Endometrium (tissue), 2 donors: ENCODE results near the gene ZNF22.

Experiments
- FAIRE-seq: peaks from 2 replicates; lab custom pipeline; 2012; peaks lifted over from hg19 to GRCh38; lab: Jason Lieb, UNC
- donor health status: control.
- donor health status: control.

The ZNF22 gene

DNA sequence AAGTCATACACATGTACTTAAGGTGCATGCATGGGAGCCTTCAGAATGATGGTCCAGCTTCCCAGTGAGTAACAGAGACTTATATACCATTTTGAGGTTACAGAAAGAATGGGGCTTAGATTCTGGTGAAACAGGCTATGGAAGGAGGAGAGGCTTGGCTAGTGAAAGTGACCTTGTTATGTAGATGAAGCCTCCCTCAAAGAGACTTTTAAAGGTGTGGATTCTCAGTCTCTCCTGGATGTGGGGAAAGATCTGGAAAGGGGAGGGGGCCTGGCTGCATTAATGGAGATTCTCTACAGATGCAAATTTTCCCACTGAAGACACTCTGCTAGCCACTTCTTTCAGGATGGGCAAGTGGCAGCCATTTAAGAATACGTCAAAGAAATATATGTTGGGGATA is 35.6 kb upstream of the ZNF22 start:
- no peak for FAIRE-seq

DNA sequence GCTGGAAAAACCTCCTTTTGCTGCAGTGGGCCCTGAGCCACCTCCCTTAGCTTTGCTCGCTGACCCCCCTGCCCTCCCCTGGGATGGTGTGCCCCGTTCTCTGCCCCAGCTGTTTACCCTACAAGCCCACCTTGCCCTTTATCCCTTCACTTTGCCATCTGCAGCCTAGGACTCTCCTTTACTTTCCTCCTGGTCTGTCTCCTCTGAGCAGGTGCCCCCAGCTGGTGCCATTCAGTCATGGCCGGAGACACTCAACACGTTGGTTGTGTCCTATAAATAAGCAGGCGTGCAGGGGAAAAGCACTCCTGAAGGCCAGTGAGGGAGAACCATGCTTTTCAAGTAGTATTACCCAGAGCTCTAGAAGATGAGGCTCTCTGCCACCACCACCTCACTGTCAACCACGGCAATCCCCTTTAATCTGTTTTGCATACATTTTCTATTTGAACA is 35.0 kb upstream of the ZNF22 start:
- FAIRE-seq: no peak

DNA sequence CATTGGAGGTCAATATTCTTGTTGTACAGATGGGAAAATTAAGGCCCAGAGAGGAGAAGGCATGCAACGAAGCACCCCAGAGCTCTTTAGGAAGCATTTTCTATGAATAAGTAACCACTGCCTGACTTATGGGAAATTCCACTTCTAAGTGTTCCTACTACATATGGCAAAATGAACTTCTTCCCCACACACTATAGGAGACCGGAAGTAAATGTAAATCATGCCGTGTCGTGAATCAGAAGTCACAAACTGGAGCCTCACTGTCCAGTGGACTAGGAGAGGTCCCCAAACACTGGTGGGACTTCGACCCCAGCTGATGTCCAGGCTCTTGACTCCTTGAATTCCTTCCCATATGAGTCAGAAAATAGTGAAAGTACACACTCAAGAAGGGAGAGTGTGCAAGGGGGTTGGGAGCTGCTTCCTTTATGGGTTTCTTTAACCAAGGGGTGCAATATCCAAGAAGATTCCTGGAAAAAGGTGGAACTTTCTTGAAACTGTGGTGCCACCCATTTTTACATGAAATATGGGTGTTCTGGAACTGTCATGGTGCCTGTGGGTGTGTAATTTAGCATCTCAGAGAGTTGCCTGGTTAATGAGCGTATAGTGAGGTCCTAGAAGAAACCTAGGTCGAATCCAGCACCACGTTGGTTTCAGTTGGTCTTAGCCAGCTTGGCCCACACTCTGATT is 34.5 kb upstream of the ZNF22 start:
- no peak for FAIRE-seq

DNA sequence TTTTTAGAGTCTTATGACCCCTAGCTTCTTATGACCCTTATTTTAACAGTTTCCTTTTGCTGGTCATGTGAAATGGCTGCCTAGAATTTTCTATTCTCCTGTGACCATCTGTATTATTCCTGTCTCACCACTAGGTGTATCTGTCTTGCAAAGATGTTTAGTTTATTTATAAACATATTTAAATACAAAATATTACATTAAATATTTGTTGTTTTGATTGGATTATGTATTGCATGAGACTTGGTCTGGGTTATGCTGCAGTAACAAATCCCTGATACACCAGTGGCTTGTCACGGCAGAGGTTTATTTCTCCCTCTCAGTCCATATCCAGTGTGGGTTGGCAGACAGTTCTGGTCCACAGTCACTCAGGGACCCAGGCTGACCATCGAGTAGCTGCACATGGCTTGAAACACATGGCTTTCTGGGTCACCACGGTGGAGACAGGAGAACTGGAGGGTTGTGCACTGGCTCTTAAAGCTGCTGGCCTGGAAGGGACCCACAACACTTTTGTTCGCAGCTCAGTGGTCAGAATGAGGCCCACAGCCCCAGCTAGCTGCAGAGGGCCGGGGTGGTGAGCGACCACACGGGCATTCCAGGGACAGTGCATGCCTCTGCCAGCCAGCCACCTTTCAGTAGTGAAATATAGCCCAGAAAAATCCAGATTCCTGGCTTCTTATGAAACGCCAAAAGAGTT is 33.8 kb upstream of the ZNF22 start:
- no peak for FAIRE-seq

DNA sequence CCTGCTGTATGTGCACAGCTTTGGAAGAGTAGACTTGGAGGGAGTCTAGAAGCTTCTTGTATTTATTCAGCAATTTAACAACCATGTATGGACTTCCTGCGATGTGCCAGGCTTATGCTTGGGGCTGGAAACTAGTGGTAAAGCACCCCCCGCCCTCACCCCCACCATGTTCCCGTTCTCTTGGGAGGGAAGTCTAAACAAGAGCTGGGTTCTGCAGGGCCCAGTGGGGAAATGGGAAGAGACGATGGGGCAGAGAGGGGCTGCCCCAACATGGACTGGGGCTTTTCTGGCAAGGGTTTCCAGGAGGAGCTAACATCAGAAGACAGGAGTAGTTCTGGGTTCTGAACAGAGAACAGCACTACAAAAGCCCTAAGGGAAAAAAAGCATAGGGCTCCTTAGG is 33.1 kb upstream of the ZNF22 start:
- FAIRE-seq: no peak

DNA sequence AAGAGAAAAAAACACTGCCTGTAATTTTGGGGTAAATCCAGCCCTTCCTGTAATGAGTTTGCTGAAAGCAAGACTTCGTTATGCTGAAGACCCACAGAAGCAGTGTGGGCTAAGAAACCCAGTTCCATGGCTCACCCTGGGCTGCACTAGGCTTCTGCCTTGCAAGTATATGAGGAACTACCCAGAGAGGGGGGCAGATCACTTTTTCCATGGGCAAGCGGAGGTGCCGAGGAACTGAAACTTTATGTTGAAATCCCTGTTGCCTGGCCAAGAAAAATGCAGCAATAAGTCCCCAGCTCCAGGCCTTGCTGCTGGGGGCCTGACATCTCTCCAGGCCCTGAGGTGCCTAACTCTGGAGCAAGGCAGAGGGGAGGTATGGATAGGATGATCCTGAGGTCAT is 32.6 kb upstream of the ZNF22 start:
- FAIRE-seq: no peak

DNA sequence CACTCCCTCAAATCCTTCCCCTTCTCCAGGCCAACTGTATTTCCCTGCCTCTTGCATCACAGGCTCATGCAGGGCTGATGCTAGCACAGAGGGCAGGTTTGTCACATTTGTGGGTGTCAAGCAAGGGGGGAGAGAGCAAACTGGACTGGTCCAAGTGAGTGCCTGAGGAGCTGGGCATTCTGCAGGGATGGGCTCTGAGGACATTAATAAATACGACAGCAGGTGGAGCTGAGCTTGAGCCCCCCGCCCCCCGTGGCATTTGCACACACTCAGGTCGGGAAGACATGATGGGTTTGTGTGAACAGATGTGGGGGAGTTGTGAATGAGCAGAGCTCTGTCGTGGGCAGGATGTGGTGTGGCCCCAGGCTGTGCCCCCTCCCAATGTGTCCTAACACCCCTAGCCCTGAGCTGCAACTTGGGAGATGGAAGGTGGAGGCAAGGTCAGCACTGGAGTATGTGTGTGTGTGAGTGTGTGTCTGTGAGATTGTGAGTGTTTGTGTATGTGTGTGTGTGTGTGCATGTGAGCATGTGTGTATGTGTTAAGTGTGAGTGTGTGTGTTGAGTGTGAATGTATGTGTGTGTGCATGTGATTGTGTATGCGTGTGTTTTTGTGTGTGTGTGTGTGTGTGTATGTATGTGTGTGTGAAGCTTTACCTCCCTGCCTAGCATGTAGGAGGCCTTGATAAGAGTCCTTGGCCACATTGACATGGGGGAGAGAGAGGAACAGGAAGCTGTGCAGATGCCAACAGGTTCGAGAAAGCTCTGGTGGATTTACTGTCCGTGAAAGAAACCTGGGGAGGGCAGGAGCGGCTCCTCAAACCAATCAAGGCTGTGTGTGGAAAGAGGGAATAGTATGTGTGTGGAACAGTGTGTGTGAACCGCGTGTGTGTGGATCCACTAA is 32.0 kb upstream of the ZNF22 start:
- no peak for FAIRE-seq

DNA sequence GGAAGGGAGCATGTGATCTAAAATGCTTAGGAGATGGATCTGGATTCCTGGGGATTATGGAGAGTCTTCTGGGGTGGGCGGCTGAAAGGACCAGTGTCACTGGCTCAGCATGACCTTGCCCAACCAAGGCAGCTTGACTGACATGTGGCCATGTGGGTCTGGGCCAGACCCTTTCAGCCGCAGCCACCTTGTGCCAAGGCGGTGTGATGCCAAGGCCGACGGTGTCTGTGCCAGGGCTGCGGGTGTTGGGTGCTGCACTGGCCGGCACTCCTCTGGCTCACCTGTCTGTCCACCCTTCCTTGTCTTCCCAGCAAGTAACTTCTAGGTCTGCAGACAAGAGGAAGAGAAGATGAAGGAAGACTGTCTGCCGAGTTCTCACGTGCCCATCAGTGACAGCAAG is 30.9 kb upstream of the ZNF22 start:
- FAIRE-seq: no peak

DNA sequence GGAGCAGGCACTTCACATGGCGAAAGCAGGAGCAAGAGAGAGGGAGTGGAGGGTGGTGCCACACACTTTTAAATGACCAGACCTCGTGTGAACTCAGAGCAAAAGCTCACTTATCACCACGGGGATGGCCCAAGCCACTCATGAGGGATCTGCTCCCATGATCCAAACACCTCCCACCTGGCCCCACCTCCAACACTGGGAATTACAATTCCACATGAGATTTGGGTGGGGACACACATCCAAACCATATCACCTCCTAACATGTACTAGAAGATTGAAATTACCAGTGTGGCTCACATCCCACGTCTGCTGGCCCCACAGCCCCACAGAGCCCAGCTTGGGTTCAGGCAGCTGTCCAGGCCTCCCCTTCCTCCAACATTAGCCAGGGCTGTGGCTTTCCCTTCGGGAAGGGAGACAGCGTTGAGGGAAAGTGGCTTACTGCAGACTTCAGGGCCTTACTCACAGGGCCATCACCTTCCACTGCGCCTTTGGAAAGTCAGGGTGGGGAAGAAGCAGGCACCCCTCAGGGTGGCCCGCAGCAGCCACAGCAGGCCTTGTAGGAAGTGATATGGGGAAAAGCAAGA is 29.8 kb upstream of the ZNF22 start:
- FAIRE-seq: no peak

DNA sequence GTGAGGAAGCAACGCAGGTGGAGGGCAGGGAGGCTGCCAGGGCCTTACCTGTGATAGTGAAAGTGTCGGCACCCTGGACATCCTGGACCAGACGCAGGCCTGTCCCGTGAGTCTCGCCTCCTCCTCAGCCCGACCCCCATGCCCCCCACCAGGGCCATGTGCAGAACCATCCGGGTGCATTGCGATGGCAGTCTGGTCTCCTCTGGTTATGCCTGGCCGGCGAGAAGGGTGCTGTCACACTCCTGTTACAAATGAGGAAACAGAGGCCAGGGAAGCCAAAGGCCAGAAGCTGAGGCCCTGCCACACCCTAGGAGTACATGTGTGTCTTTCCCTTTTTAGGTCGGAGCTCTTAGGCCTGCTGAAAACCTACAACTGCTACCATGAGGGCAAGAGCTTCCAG is 29.3 kb upstream of the ZNF22 start:
- no peak for FAIRE-seq

DNA sequence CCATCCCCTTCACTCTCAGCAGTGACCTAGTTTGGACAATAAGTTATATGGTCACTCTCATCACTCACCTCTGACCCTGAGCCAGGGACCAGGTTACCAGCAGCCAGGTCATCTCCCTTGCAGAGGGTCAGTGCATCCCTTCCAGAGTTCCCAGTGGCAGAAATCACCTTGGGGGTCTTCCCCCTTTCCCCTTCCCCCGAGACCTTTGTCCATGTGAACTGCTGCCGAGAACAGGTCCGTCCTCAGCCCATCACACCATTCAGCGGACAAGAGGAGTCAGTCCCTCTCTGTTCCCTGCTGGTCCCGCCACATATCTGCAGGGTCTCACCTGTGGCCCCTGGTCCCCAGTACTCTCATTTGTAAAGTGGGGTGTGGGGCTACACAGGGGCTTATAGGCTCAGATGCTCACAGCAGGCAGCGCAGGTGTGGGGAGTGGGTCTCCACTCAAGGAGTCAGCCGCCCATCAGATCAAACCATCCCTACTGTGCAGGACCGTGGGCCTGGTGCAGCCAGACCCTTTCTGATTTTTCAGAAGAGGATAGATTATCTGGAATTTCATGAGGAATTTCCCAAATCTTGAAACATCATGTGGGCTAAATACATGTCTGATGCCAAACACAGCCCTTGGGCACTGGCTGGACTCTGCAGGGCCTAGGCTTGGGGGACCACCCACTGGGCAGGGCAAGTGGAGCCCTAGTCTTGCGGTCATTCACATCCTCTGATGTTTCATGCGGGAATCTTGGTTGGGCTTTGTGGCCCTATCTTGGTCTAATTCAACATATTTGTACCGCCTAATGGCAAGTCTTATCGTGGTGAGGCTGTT is 28.6 kb upstream of the ZNF22 start:
- FAIRE-seq: no peak

DNA sequence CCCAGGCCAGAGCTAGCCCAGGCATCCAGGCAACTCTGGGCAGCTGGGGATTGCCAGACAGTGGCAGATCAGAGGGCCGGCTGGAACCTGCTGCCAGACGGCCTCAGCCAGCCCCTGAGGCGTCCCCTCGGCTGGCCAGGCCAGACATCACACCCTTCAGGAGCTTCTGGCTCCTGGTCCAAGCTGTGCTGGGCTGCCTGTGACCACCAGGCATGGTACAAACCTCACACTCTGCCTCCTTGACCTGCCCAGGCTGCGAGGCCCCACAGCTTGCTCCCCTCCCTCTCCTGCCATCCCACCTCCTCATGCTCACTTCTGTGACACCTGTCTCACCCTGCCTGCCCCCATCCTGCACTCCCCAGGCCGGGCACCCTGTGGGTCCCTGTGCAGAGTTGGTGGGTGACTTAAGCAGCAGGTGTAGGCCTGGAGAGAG is 27.8 kb upstream of the ZNF22 start:
- no peak for FAIRE-seq

DNA sequence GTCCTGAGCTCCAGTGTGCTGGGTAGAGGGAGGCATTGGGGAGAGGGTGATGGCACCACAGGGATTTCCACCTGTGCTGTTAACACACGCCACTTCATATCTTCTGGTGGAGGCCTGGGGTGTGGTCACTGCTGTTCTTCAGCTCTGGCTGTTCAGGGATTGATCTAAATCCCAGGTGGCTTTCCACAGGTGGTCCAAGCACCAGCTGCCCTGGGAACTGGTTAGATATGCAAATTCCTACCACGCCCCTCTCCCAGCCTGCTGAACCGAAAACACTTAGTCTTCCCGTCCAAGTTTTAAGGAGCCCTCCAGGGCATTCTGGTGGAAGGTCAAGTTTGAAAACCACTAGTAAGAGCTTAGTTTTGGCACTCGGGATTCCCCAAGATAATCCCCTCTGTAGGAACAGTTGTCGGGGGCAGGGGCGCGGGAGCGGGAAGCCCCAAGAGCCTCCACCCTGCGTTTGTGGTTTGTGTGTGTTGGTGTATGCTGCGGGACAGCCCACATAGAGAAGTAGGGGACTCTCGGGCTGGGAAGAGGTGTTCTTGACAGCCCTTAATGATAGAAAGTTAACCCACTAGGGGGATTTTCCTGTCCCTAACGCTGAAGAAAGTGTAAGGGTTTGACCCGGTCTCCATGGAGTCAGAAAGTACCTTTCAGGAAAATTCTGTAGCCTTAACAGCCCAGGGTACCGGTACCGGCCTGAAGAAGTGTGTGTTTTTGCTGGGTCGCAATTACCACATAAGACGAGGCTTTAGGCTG is 27.2 kb upstream of the ZNF22 start:
- FAIRE-seq: no peak

DNA sequence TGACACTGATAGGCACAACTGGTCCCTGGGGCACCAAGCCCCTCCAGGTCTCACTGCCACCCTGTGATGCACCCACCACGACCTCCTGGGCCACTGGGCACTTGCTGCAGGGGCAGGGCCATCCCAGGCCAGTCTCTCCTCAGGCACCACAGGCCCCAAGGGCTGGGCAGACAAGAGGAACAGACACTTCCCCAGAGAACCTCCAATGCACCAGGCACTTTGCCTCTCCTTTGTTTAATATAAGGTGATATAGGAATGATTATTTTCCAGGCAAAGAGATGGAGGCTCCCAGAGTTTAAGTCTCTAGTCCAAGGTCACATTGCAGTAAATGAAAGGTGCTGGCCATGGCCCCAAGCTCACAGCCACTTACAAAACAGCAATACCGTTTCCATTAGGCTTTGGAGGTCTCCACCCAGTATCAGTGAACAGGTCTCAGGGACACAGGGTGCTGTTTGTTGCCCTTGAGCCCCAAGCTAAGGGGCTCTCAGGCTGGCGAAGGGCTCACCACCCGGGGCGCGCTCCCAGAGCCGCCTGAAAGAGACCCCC is 26.6 kb upstream of the ZNF22 start:
- FAIRE-seq: no peak

DNA sequence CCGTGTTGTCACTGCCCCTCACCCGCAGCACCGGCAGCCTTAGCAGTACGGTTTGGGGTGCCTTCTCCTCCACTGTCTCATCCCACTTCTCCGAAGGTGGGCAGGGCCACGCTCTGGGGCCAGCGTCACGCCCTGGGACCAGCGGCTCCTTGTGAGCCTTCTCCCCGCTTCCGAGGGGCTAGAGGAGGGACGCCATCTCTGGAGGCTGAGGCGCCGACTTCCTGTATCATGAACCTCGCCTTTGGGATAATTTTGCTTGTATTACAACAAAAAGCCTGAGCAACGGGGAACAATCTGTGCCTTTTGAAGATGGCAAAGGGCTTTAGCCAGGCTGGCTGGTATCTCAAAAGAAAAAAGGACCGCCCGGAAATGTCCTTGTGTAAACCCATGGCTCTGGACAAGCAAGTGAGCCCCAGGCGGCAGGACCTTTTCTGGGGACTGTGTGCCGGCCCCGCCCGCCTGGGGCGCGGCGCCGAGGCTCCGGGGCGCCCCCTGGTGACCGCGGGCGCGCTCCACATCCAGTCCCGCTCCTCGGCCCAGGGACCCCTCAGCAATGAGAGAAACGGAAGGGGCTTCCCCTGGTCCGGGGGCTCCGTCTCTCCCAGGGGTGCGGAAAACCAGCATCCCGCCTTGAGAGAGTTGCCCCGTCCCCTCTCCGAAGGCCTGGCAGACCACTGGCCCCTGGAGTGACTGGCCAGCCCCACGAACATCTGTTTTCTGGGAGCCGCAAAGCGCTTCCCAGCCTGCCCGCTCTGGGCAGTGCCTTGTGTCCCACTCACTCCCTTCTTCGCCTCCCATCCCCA is 25.9 kb upstream of the ZNF22 start:
- no peak for FAIRE-seq

DNA sequence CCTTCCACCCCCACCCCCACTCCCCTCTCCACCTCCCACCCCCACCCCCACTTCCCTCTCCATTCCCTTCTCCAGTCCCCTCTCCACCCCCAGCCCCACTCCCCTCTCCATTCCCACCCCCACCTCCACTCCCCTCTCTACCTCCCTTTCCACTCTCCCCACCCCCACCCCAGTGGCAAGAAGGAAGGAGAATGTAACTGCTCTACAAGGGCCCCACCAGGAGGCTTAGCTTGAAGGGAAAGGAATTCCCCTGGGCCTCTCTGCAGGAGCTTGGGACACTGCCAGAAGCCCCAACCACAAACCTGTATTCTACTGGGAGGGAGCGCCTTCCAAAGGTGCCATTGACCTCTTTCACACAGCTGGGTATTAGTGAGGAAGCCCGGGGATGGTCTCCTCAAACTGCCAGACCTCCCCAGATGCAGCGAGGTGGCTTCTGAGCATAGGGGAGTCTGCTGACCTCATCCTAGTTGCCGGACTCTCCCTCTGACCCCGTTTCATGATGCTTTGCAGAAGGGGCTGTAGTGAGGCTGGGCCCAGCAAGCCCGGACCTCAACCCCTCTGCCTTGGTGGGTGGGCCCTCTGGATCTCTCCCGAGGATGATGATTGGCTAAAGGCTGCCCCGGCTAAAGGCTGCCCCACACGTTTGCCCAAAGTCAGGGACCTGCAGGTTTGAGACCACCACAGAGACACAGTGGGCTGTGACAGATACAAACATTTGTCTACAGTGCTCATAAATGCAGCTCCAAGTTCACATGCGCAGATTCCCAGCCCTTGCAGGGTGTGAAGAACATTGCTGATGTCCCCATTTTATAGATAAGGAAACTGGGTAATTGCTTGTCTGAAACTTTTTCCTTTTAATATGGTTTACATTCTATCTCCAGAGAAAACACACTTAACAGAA is 25.0 kb upstream of the ZNF22 start:
- FAIRE-seq: no peak

DNA sequence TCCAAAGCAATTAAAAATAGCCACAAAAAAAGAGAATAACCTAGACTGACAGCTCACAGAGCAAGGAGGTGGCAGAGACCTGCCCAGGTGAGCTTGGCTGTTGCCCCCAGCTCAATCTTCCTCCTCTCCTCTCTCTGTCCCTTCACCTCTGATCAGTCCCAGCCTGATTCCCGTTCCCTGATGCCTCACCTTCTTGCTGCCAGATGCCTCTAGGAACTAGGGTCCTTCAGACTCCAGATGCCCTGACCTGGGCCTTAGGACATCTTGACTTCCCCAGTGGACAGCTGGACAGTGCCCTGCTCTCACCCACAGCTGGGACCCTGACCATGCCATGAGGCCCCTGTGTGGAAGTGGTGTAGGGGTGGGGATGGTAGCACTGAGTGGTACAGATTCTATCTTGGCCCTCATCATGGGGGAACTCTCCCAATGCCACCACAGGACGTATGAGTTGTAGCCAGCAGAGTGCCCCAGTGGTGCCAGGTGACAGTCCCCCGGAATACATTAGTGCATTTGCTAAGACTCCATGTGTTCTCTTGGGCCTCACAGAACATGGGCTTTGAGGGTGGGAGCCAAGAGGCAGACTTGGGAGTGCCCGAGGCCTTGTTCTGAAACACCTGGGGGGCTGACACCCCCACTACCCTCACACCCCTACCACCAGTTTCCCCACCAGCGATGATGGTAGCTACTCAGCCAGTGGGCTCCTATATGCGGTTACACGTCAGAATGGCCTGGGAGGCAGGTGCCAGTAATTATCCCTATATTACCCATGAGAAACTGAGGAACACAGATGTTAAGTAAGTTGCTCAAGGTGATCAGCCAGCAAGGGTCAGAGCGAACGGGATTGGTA is 24.1 kb upstream of the ZNF22 start:
- no peak for FAIRE-seq
